HepG2 (cell line): ENCODE data around the gene LDLRAD2. TPM values are rescaled to one million over a fixed set of nuclear protein-coding genes. Genes with fewer than 3 reads are reported as not detected.

Experiments
- ATAC-seq: fragments of 200-7000 bp; cut with Tn5 transposase; 3 replicates; pipeline ENCODE4 v1.9.1; 2020; ENCODE audit warnings: mild to moderate bottlenecking, moderate library complexity
- BruUV-seq: library from RNA; stranded (reverse); fragments of 400-500 nt; replicated peaks from 2 replicates; lab custom pipeline; 2021; lab: Mats Ljungman, UMichigan
- CTCF ChIA-PET: fragments of 300-600 bp; formaldehyde crosslinking; extraction: SDS; loops from one replicate; lab custom pipeline; 2021; ENCODE audit warnings: low total read pairs, inconsistent platforms, low intra/inter-chr PET ratio; lab: Yijun Ruan, JAX
- POLR2A ChIA-PET: fragments of 350-600 bp; sonication (Branson Sonifier 250); formaldehyde crosslinking; loops from one replicate; lab custom pipeline; 2020; ENCODE audit warnings: antibody characterized with exemption, inconsistent platforms; lab: Yijun Ruan, JAX
- DNase-seq: peaks from one replicate; pipeline ENCODE4 v3.0.0-alpha.2; 2015; ENCODE audit warnings: low spot score
- FAIRE-seq: peaks from 3 replicates; lab custom pipeline; 2011; peaks lifted over from hg19 to GRCh38; lab: Jason Lieb, UNC
- H2AFZ ChIP-seq: one replicate; pipeline ENCODE4 v1.6.1; 2011; ENCODE audit warnings: low read length, inconsistent platforms
- H3K27ac ChIP-seq: fragments of 300-600 bp; 3 replicates; pipeline ENCODE4 v1.8.0; 2011; ENCODE audit warnings: mixed run types, mild to moderate bottlenecking, mixed read lengths, low read length, inconsistent platforms; ENCODE audit not compliant: insufficient read depth; ENCODE audit errors: extremely low read length
- H3K27me3 ChIP-seq, 2 experiments: fragments of 200-600 bp in 1 of 2; 2 replicates in 1 of 2; 3 replicates in 1 of 2; pipeline versions ENCODE4 v1.6.0 to v1.8.0; 2011; ENCODE audit warnings: low read length in 2 of 2, mild to moderate bottlenecking in 2 of 2, moderate library complexity in 2 of 2, inconsistent platforms in 1 of 2; ENCODE audit not compliant: insufficient read depth in 2 of 2, control insufficient read depth in 1 of 2
- H3K36me3 ChIP-seq, 2 experiments: fragments of 200-600 bp in 1 of 2; replicated peaks in 1 of 2; 2 replicates in 1 of 2; 3 replicates in 1 of 2; pipeline versions ENCODE4 v1.5.1 to v1.8.0; 2011; ENCODE audit warnings: low read length in 2 of 2, inconsistent platforms in 1 of 2; ENCODE audit not compliant: insufficient read depth in 2 of 2, control insufficient read depth in 1 of 2
- H3K4me1 ChIP-seq: 2 replicates; pipeline ENCODE4 v1.5.1; 2012; ENCODE audit warnings: low read length, inconsistent platforms; ENCODE audit not compliant: insufficient read depth
- H3K4me2 ChIP-seq: 2 replicates; pipeline ENCODE4 v1.6.0; 2011; ENCODE audit warnings: low read depth, low read length, inconsistent platforms
- H3K4me3 ChIP-seq, 3 experiments: fragments of 200-600 bp in 1 of 3; sonication (generic), shearing (Covaris generic) in 1 of 3; replicated peaks in 1 of 3; 2 replicates each; pipeline ENCODE4 v1.5.1; 2011 to 2016; ENCODE audit warnings: low read length in 3 of 3, inconsistent platforms in 2 of 3, low read depth in 2 of 3, mild to moderate bottlenecking in 2 of 3, control low read depth in 1 of 3, mixed read lengths in 1 of 3; ENCODE audit not compliant: insufficient read depth in 1 of 3
- H3K79me2 ChIP-seq: one replicate; pipeline ENCODE4 v1.6.1; 2011; ENCODE audit warnings: low read length, inconsistent platforms; ENCODE audit not compliant: insufficient read depth
- H3K9ac ChIP-seq: 2 replicates; pipeline ENCODE4 v1.6.0; 2011; ENCODE audit warnings: mild to moderate bottlenecking, low read depth, low read length, inconsistent platforms; ENCODE audit not compliant: insufficient read depth
- H3K9me3 ChIP-seq: 2 replicates; pipeline ENCODE4 v1.5.1; 2012; ENCODE audit warnings: mild to moderate bottlenecking, low read length
- H4K20me1 ChIP-seq: 2 replicates; pipeline ENCODE4 v1.6.0; 2011; ENCODE audit warnings: inconsistent platforms, mild to moderate bottlenecking, low read length, moderate library complexity; ENCODE audit not compliant: insufficient read depth
- CBX5 ChIP-seq: sonication (generic); formaldehyde crosslinking; IDR thresholded peaks from 2 replicates; pipeline ENCODE4 v1.4.0; 2020; ENCODE audit warnings: missing genetic modification reagents, borderline replicate concordance
- FOSL2 ChIP-seq: sonication (generic); formaldehyde crosslinking; IDR thresholded peaks from 2 replicates; pipeline ENCODE4 v1.4.0; 2020; ENCODE audit warnings: missing genetic modification reagents
- HNRNPL ChIP-seq: fragments of 200-400 bp; formaldehyde crosslinking; IDR thresholded peaks from 2 replicates; pipeline ENCODE4 v1.6.1; 2017; ENCODE audit warnings: mild to moderate bottlenecking, low read depth, low read length
- RARG ChIP-seq: sonication (generic); formaldehyde crosslinking; IDR thresholded peaks from 2 replicates; pipeline ENCODE4 v1.4.0; 2020; ENCODE audit warnings: low read depth, mild to moderate bottlenecking, missing genetic modification reagents
- WGBS: methylation state at CpG from one replicate; pipeline ENCODE4 v1.1.6; 2017; ENCODE audit warnings: low lambda C conversion rate; 5-methylcytosine and 5-hydroxymethylcytosine counted together
- in situ Hi-C: cut with HindIII; loops from 2 replicates; pipeline ENCODE4 v1.10.0; 2017; ENCODE audit warnings: low pct_unique_long_range_greater_than_20kb; ENCODE audit not compliant: extremely low pct_ligation_motif_present
- intact Hi-C: fragments of 100-400 bp; cut with micrococcal nuclease; formaldehyde crosslinking; loops from one replicate; pipeline ENCODE4 v1.10.0; 2022; ENCODE audit not compliant: unreplicated experiment
- polyA plus RNA-seq, 8 experiments: library from polyadenylated mRNA; depleted of rRNA in 3 of 8; stranded (reverse) in 7 of 8; unstranded in 1 of 8; fragments of >200 nt; fragmentation: Illumina TruSeq in 4 of 8; extraction: Trizol in 4 of 8; gene quantifications; 2 replicates each; pipeline versions ENCODE4 v1.2.1 to v1.2.3, GENCODE V29; 2011 to 2016; ENCODE audit warnings: low read depth in 4 of 8, missing spikeins in 1 of 8, mixed read lengths in 1 of 8; ENCODE audit not compliant: insufficient read depth in 1 of 8
- total RNA-seq, 5 experiments: library from RNA; depleted of rRNA; stranded (reverse); fragments of >200 nt; fragmentation: Illumina TruSeq; extraction: Trizol; gene quantifications; 2 replicates each; pipeline ENCODE4 v1.2.3, GENCODE V29; 2016; ENCODE audit warnings: low read depth in 1 of 5
- TF ChIP-seq, protein P1 (sequence below): sonication (generic); formaldehyde crosslinking; IDR thresholded peaks from 2 replicates; pipeline ENCODE4 v1.4.0; 2020; ENCODE audit warnings: missing genetic modification reagents, borderline replicate concordance
- TF ChIP-seq, protein P2 (sequence below): sonication (generic); formaldehyde crosslinking; IDR thresholded peaks from 2 replicates; pipeline ENCODE4 v1.4.0; 2020; ENCODE audit warnings: mild to moderate bottlenecking, missing genetic modification reagents
- TF ChIP-seq, protein P3 (sequence below): sonication (generic); formaldehyde crosslinking; IDR thresholded peaks from 2 replicates; pipeline ENCODE4 v1.4.0; 2020; ENCODE audit warnings: mild to moderate bottlenecking, missing genetic modification reagents

Gene LDLRAD2
- total and polyA plus RNA-seq, 2 of the 13 experiments (the other 11 are each of a cell fraction or from before 2014, with no cell fraction given): not detected

DNA sequence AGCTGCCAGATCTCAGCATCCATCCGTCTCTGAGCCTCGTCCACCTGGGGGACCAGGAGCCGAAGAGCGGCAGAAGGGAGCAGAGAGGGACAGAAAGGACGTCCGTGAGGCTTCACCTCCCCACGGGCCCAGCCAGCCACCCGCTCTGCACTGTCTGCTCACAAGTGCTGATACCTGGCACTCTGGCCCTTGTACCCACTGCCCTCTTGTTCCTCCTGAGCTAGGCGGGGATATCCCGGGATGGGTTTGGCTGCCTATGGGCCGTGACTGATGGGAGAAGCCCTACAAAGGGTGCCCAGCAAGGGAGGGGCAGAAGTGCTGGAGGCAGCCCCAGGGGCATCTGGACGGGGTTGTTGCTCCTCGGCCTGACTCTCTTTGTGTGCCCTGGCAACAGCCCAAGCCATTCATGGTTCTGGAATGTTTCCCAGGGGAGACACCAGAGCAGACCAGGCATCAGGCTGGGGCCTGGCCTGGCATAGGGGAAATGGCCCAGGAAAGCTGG is 57.6 kb downstream of the LDLRAD2 start:
- H3K27ac ChIP-seq: no peak overlapping the region
- in situ Hi-C loops: no loop called here
- 91% methylated on average over 8 of the region's 13 CpGs for WGBS
- DNase-seq: peak; percentile 20
- peaks cover 18 to 28% of the 10 kb centered on the region in 2 experiments; a peak in 4 of 5 replicates for H3K36me3 ChIP-seq
- H2AFZ ChIP-seq: no peak overlapping the region
- ATAC-seq: no peak
- no peaks in the 10 kb centered on the region for H3K27me3 ChIP-seq
- no peak overlapping the region for H3K9ac ChIP-seq
- POLR2A ChIA-PET: no interaction called here
- FAIRE-seq: no peak
- TF ChIP-seq, protein P1, sequence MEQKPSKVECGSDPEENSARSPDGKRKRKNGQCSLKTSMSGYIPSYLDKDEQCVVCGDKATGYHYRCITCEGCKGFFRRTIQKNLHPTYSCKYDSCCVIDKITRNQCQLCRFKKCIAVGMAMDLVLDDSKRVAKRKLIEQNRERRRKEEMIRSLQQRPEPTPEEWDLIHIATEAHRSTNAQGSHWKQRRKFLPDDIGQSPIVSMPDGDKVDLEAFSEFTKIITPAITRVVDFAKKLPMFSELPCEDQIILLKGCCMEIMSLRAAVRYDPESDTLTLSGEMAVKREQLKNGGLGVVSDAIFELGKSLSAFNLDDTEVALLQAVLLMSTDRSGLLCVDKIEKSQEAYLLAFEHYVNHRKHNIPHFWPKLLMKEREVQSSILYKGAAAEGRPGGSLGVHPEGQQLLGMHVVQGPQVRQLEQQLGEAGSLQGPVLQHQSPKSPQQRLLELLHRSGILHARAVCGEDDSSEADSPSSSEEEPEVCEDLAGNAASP: no peak
- TF ChIP-seq FOSL2 (CRISPR knock-in tag): 0 out of 2 replicates have a peak, but pooled peaks have one; percentile 15
- TF ChIP-seq, protein P2, sequence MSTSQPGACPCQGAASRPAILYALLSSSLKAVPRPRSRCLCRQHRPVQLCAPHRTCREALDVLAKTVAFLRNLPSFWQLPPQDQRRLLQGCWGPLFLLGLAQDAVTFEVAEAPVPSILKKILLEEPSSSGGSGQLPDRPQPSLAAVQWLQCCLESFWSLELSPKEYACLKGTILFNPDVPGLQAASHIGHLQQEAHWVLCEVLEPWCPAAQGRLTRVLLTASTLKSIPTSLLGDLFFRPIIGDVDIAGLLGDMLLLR (CRISPR knock-in tag): no peak
- TF ChIP-seq CBX5: no peak
- TF ChIP-seq RARG (CRISPR knock-in tag): no peak
- TF ChIP-seq, protein P3, sequence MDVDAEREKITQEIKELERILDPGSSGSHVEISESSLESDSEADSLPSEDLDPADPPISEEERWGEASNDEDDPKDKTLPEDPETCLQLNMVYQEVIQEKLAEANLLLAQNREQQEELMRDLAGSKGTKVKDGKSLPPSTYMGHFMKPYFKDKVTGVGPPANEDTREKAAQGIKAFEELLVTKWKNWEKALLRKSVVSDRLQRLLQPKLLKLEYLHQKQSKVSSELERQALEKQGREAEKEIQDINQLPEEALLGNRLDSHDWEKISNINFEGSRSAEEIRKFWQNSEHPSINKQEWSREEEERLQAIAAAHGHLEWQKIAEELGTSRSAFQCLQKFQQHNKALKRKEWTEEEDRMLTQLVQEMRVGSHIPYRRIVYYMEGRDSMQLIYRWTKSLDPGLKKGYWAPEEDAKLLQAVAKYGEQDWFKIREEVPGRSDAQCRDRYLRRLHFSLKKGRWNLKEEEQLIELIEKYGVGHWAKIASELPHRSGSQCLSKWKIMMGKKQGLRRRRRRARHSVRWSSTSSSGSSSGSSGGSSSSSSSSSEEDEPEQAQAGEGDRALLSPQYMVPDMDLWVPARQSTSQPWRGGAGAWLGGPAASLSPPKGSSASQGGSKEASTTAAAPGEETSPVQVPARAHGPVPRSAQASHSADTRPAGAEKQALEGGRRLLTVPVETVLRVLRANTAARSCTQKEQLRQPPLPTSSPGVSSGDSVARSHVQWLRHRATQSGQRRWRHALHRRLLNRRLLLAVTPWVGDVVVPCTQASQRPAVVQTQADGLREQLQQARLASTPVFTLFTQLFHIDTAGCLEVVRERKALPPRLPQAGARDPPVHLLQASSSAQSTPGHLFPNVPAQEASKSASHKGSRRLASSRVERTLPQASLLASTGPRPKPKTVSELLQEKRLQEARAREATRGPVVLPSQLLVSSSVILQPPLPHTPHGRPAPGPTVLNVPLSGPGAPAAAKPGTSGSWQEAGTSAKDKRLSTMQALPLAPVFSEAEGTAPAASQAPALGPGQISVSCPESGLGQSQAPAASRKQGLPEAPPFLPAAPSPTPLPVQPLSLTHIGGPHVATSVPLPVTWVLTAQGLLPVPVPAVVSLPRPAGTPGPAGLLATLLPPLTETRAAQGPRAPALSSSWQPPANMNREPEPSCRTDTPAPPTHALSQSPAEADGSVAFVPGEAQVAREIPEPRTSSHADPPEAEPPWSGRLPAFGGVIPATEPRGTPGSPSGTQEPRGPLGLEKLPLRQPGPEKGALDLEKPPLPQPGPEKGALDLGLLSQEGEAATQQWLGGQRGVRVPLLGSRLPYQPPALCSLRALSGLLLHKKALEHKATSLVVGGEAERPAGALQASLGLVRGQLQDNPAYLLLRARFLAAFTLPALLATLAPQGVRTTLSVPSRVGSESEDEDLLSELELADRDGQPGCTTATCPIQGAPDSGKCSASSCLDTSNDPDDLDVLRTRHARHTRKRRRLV (CRISPR knock-in tag): no peak
- TF ChIP-seq HNRNPL: peak; percentile 64; the same call in 1 of the 2 replicates
- no peak overlapping the region for H3K4me2 ChIP-seq
- BruUV-seq: no TSS peak
- H4K20me1 ChIP-seq: no peaks in the 10 kb centered on the region; the same call in 1 of the 2 replicates
- H3K4me1 ChIP-seq: peaks cover 32% of the 10 kb centered on the region
- H3K9me3 ChIP-seq: no peaks in the 10 kb centered on the region
- no peaks in the 10 kb centered on the region for H3K79me2 ChIP-seq
- CTCF ChIA-PET: no interaction called here
- intact Hi-C loops: no loop called here
- H3K4me3 ChIP-seq: no peak overlapping the region
